IMR-90 (cell line): ENCODE results near the gene ZNF646. TPM values are rescaled to one million over a fixed set of nuclear protein-coding genes. Genes with fewer than 3 reads are reported as not detected.

Source experiments
- ATAC-seq: fragments of 200-7000 bp; cut with Tn5 transposase; 2 replicates; pipeline ENCODE4 v1.9.1; 2020; ENCODE audit warnings: low read depth, mild to moderate bottlenecking, moderate library complexity
- BruUV-seq: library from RNA; stranded (reverse); fragments of 400-500 nt; replicated peaks from 2 replicates; lab custom pipeline; 2021; lab: Mats Ljungman, UMichigan
- CTCF ChIA-PET: fragments of 300-600 bp; formaldehyde crosslinking; extraction: SDS; loops from one replicate; lab custom pipeline; 2021; ENCODE audit warnings: antibody characterized with exemption; lab: Yijun Ruan, JAX
- POLR2A ChIA-PET: fragments of 300-600 bp; sonication (Branson Sonifier 250); formaldehyde crosslinking; loops from one replicate; lab custom pipeline; 2022; ENCODE audit warnings: antibody characterized with exemption; ENCODE audit not compliant: unreplicated experiment; lab: Charles Lee
- DNase-seq: peaks from one replicate; pipeline ENCODE4 v3.0.0; 2013
- H2AFZ ChIP-seq: replicated peaks from 2 replicates; pipeline ENCODE3; 2013; ENCODE audit warnings: low read length, mild to moderate bottlenecking; ENCODE audit not compliant: poor library complexity
- H2AK5ac ChIP-seq: 2 replicates; pipeline ENCODE4 v1.6.1; 2013; ENCODE audit warnings: low read depth, low read length, inconsistent platforms
- H2AK9ac ChIP-seq: replicated peaks from 2 replicates; pipeline ENCODE3; 2013; ENCODE audit warnings: mild to moderate bottlenecking, low read depth, low read length, moderate library complexity; ENCODE audit not compliant: poor library complexity
- H2BK120ac ChIP-seq: 2 replicates; pipeline ENCODE4 v1.6.1; 2013; ENCODE audit warnings: low read depth, low read length, inconsistent platforms
- H2BK15ac ChIP-seq: 3 replicates; pipeline ENCODE4 v1.6.1; 2013; ENCODE audit warnings: low read depth, low read length, inconsistent platforms
- H2BK20ac ChIP-seq: 2 replicates; pipeline ENCODE4 v1.6.1; 2013; ENCODE audit warnings: low read depth, mild to moderate bottlenecking, inconsistent platforms, low read length, moderate library complexity
- H2BK5ac ChIP-seq: 2 replicates; pipeline ENCODE4 v1.6.1; 2013; ENCODE audit warnings: mild to moderate bottlenecking, low read depth, low read length, inconsistent platforms; ENCODE audit not compliant: poor library complexity, severe bottlenecking
- H3K14ac ChIP-seq: replicated peaks from 2 replicates; pipeline ENCODE4 v1.6.1; 2013; ENCODE audit warnings: low read depth, low read length, inconsistent platforms
- H3K18ac ChIP-seq: 2 replicates; pipeline ENCODE4 v1.6.1; 2013; ENCODE audit warnings: low read depth, low read length, control low read depth
- H3K23ac ChIP-seq: 2 replicates; pipeline ENCODE4 v1.6.1; 2013; ENCODE audit warnings: low read depth, low read length, inconsistent platforms
- H3K27ac ChIP-seq: 2 replicates; pipeline ENCODE4 v1.5.1; 2013; ENCODE audit warnings: mild to moderate bottlenecking, control low read depth, low read length; ENCODE audit not compliant: insufficient read depth
- H3K27me3 ChIP-seq: 2 replicates; pipeline ENCODE4 v1.6.1; 2013; ENCODE audit warnings: low read length; ENCODE audit not compliant: control insufficient read depth, insufficient read depth
- H3K36me3 ChIP-seq: 2 replicates; pipeline ENCODE4 v1.6.1; 2013; ENCODE audit warnings: low read length, mixed read lengths; ENCODE audit not compliant: control insufficient read depth, insufficient read depth
- H3K4ac ChIP-seq: 2 replicates; pipeline ENCODE4 v1.6.1; 2013; ENCODE audit warnings: low read depth, low read length, inconsistent platforms
- H3K4me1 ChIP-seq: 2 replicates; pipeline ENCODE4 v1.6.1; 2013; ENCODE audit warnings: low read length, mixed read lengths; ENCODE audit not compliant: control insufficient read depth, insufficient read depth
- H3K4me2 ChIP-seq: 2 replicates; pipeline ENCODE4 v1.6.1; 2013; ENCODE audit warnings: low read depth, mild to moderate bottlenecking, control low read depth, low read length, moderate library complexity
- H3K4me3 ChIP-seq: 2 replicates; pipeline ENCODE4 v1.5.1; 2013; ENCODE audit warnings: low read depth, mild to moderate bottlenecking, control low read depth, low read length, moderate library complexity; ENCODE audit not compliant: insufficient read depth
- H3K56ac ChIP-seq: 2 replicates; pipeline ENCODE4 v1.6.1; 2013; ENCODE audit warnings: low read length, inconsistent platforms; ENCODE audit not compliant: insufficient read depth; ENCODE audit errors: extremely low read depth
- H3K79me1 ChIP-seq, 2 experiments: 2 replicates each; pipeline ENCODE4 v1.6.1; 2013; ENCODE audit warnings: low read length in 2 of 2, inconsistent platforms in 1 of 2, low read depth in 1 of 2
- H3K9ac ChIP-seq: 2 replicates; pipeline ENCODE4 v1.6.1; 2013; ENCODE audit warnings: low read depth, low read length, control low read depth
- H3K9me1 ChIP-seq: 2 replicates; pipeline ENCODE4 v1.6.1; 2013; ENCODE audit warnings: low read length, inconsistent platforms; ENCODE audit not compliant: insufficient read depth
- H3K9me3 ChIP-seq: 2 replicates; pipeline ENCODE4 v1.6.1; 2013; ENCODE audit warnings: low read length; ENCODE audit not compliant: control insufficient read depth, insufficient read depth
- H4K20me1 ChIP-seq: 2 replicates; pipeline ENCODE4 v1.6.1; 2013; ENCODE audit warnings: low read length, inconsistent platforms; ENCODE audit not compliant: insufficient read depth
- H4K5ac ChIP-seq: 2 replicates; pipeline ENCODE4 v1.6.1; 2013; ENCODE audit warnings: mild to moderate bottlenecking, low read depth, low read length, control low read depth
- H4K8ac ChIP-seq, 2 experiments: 2 replicates each; pipeline ENCODE4 v1.6.1; 2013; ENCODE audit warnings: low read depth in 2 of 2, low read length in 2 of 2, control low read depth in 1 of 2, inconsistent platforms in 1 of 2
- H4K91ac ChIP-seq: 2 replicates; pipeline ENCODE4 v1.6.1; 2013; ENCODE audit warnings: low read depth, low read length, inconsistent platforms; ENCODE audit not compliant: insufficient read depth
- BHLHE40 ChIP-seq: fragments of 150-350 bp; IDR thresholded peaks from 2 replicates; pipeline ENCODE4 v1.6.1; 2016; ENCODE audit warnings: mild to moderate bottlenecking, low read depth, low read length
- CEBPB ChIP-seq: IDR thresholded peaks from 2 replicates; pipeline ENCODE4 v1.6.1; 2012; ENCODE audit warnings: low read depth, low read length, improper control_type of control experiment
- CHD1 ChIP-seq: IDR thresholded peaks from 2 replicates; pipeline ENCODE4 v1.6.1; 2012; ENCODE audit warnings: low read depth, low read length, improper control_type of control experiment
- CTCF ChIP-seq: conservative IDR thresholded peaks from 2 replicates; pipeline ENCODE4 v1.5.1; 2012; ENCODE audit warnings: mild to moderate bottlenecking, low read depth, low read length, improper control_type of control experiment
- FOS ChIP-seq: fragments of 150-350 bp; IDR thresholded peaks from 2 replicates; pipeline ENCODE4 v1.6.1; 2016; ENCODE audit warnings: low read depth, low read length
- MAFK ChIP-seq: IDR thresholded peaks from 2 replicates; pipeline ENCODE4 v1.6.1; 2012; ENCODE audit warnings: low read depth, low read length, improper control_type of control experiment
- MAZ ChIP-seq: IDR thresholded peaks from 2 replicates; pipeline ENCODE4 v1.6.1; 2012; ENCODE audit warnings: low read depth, mild to moderate bottlenecking, low read length, improper control_type of control experiment, moderate library complexity, borderline replicate concordance
- MXI1 ChIP-seq: IDR thresholded peaks from 2 replicates; pipeline ENCODE4 v1.6.1; 2012; ENCODE audit warnings: low read depth, mild to moderate bottlenecking, low read length, moderate library complexity, borderline replicate concordance
- NFE2L2 ChIP-seq: fragments of 150-350 bp; IDR thresholded peaks from 2 replicates; pipeline ENCODE4 v1.6.1; 2016; ENCODE audit warnings: low read depth, mild to moderate bottlenecking, low read length
- POLR2A ChIP-seq: IDR thresholded peaks from 2 replicates; pipeline ENCODE4 v1.6.1; 2012; ENCODE audit warnings: mild to moderate bottlenecking, low read depth, low read length
- RAD21 ChIP-seq: IDR thresholded peaks from 2 replicates; pipeline ENCODE4 v1.6.1; 2012; ENCODE audit warnings: low read length, improper control_type of control experiment
- RCOR1 ChIP-seq: IDR thresholded peaks from 2 replicates; pipeline ENCODE4 v1.6.1; 2012; ENCODE audit warnings: mild to moderate bottlenecking, low read length, improper control_type of control experiment; ENCODE audit not compliant: insufficient replicate concordance
- RFX5 ChIP-seq: IDR thresholded peaks from 2 replicates; pipeline ENCODE4 v1.8.0; 2012; ENCODE audit warnings: low read depth, mild to moderate bottlenecking, low read length, moderate library complexity
- SMC3 ChIP-seq: fragments of 150-350 bp; IDR thresholded peaks from 2 replicates; pipeline ENCODE4 v1.6.1; 2016; ENCODE audit warnings: low read depth, mild to moderate bottlenecking, antibody characterized with exemption, low read length, moderate library complexity
- WGBS, 2 experiments: methylation state at CpG; one replicate each; pipeline versions ENCODE4 v1.1.5 to v1.1.7; 2013; ENCODE audit warnings: missing lambda C conversion rate in 2 of 2; ENCODE audit not compliant: insufficient read length in 1 of 2; ENCODE audit errors: extremely low coverage in 2 of 2; 5-methylcytosine and 5-hydroxymethylcytosine counted together
- dilution Hi-C: fragments of 300-500 bp; cut with HindIII; formaldehyde crosslinking; loops from one replicate; pipeline ENCODE4 v1.14.3; 2018; ENCODE audit warnings: low sequenced_read_pairs; ENCODE audit not compliant: unreplicated experiment
- in situ Hi-C: fragments of 300-500 bp; cut with MboI; formaldehyde crosslinking; loops from 3 replicates; pipeline ENCODE4 v1.14.3; 2019; ENCODE audit warnings: low sequenced_read_pairs, inconsistent platforms, mixed read lengths
- intact Hi-C: fragments of 100-400 bp; cut with micrococcal nuclease; formaldehyde crosslinking; loops from 2 replicates; pipeline ENCODE4 v1.10.0; 2022
- polyA plus RNA-seq, 3 experiments: library from polyadenylated mRNA; depleted of rRNA; stranded (reverse); fragments of >200 nt; gene quantifications; 2 replicates each; pipeline ENCODE4 v1.2.3, GENCODE V29; 2012; ENCODE audit warnings: low replicate concordance in 1 of 3
- total RNA-seq: library from RNA; depleted of rRNA; stranded (reverse); fragments of >200 nt; gene quantifications from 2 replicates; pipeline ENCODE4 v1.2.3, GENCODE V29; 2012
- TF ChIP-seq, protein P1 (sequence below): fragments of 150-350 bp; IDR thresholded peaks from 2 replicates; pipeline ENCODE4 v1.6.1; 2016; ENCODE audit warnings: low read depth, mild to moderate bottlenecking, low read length, moderate library complexity, borderline replicate concordance
- TF ChIP-seq, protein P2 (sequence below): fragments of 150-350 bp; IDR thresholded peaks from 2 replicates; pipeline ENCODE4 v1.6.1; 2017; ENCODE audit warnings: mild to moderate bottlenecking, antibody characterized with exemption, low read length, low read depth

ZNF646 gene
- total and polyA plus RNA-seq, 2 of the 4 experiments (the other 2 are of a cell fraction): 4.9 to 6.8 TPM

- 100% methylated on average over 1 of the region's 8 CpGs; no CpG with 5 or more reads in 1 of the 2 experiments for WGBS, 2 experiments
- CTCF ChIA-PET: interaction anchor here (0.5 kb wide), 1 partner anchor 378 kb away, joined by 4 read pairs; no protein-coding TSS in a partner anchor
- Histone ChIP-seq H4K20me1 (peaks cover 7% of the 10 kb centered on the region), H3K56ac (no peak overlapping the region), H4K91ac (no peak overlapping the region), H4K8ac (no peak overlapping the region), H3K9me1 (peaks cover 5% of the 10 kb centered on the region), H3K4ac (no peak overlapping the region), H2BK15ac (no peak overlapping the region), H3K4me1 (no peaks in the 10 kb centered on the region; the same call in 1 of the 2 replicates), H3K9ac (no peak overlapping the region), H3K14ac (no peak overlapping the region), H3K27me3 (no peaks in the 10 kb centered on the region), H2AK5ac (no peak overlapping the region), H3K4me3 (no peak overlapping the region), H3K27ac (no peak overlapping the region), H2BK20ac (no peak overlapping the region), H4K5ac (no peak overlapping the region), H2BK120ac (no peak overlapping the region), H2AK9ac (no peak overlapping the region), H3K36me3 (peaks cover 52% of the 10 kb centered on the region), H3K23ac (no peak overlapping the region), H3K4me2 (no peak overlapping the region), H2AFZ (no peak overlapping the region), H3K9me3 (no peaks in the 10 kb centered on the region), H2BK5ac (no peak overlapping the region), H3K18ac (no peak overlapping the region), H3K79me1 (peaks cover 20 to 56% of the 10 kb centered on the region in 2 experiments)
- no TSS peak for BruUV-seq
- DNase-seq: no peak
- in situ Hi-C loops: loop anchor here (10.0 kb wide), 1 partner anchor 103 kb away; the partner anchor contains the start of gene HSD3B7
- intact Hi-C loops: no loop called here
- TF ChIP-seq, protein P1, sequence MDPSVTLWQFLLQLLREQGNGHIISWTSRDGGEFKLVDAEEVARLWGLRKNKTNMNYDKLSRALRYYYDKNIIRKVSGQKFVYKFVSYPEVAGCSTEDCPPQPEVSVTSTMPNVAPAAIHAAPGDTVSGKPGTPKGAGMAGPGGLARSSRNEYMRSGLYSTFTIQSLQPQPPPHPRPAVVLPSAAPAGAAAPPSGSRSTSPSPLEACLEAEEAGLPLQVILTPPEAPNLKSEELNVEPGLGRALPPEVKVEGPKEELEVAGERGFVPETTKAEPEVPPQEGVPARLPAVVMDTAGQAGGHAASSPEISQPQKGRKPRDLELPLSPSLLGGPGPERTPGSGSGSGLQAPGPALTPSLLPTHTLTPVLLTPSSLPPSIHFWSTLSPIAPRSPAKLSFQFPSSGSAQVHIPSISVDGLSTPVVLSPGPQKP: no peak
- TF ChIP-seq, protein P2, sequence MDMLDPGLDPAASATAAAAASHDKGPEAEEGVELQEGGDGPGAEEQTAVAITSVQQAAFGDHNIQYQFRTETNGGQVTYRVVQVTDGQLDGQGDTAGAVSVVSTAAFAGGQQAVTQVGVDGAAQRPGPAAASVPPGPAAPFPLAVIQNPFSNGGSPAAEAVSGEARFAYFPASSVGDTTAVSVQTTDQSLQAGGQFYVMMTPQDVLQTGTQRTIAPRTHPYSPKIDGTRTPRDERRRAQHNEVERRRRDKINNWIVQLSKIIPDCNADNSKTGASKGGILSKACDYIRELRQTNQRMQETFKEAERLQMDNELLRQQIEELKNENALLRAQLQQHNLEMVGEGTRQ: no peak
- TF ChIP-seq CTCF (no peak), RFX5 (no peak), BHLHE40 (no peak), RAD21 (no peak), RCOR1 (no peak), CEBPB (no peak), MAFK (no peak), SMC3 (no peak), POLR2A (no peak), MAZ (no peak), CHD1 (no peak), NFE2L2 (no peak), FOS (no peak), MXI1 (no peak)
- dilution Hi-C loops: no loop called here
- no peak for ATAC-seq
- POLR2A ChIA-PET: no interaction called here
These were observed 13.3 kb downstream of the ZNF646 start for GRCh38 chr16:31087481-31087880.
